H9 (cell line): ENCODE data around the gene SMARCD3. TPM values are rescaled to one million over a fixed set of nuclear protein-coding genes. Genes with fewer than 3 reads are reported as not detected.

Experiments used
- DNase-seq: peaks from one replicate; pipeline ENCODE4 v3.0.0-alpha.2; 2017
- H2AFZ ChIP-seq: one replicate; pipeline ENCODE4 v1.6.1; 2013; ENCODE audit warnings: mild to moderate bottlenecking, low read length, control low read depth, moderate library complexity
- H2AK5ac ChIP-seq: 2 replicates; pipeline ENCODE4 v1.6.1; 2013; ENCODE audit warnings: low read length, control low read depth, mixed read lengths; ENCODE audit not compliant: insufficient read length
- H2BK120ac ChIP-seq: one replicate; pipeline ENCODE4 v1.6.1; 2013; ENCODE audit warnings: low read depth, mild to moderate bottlenecking, low read length, control low read depth, inconsistent platforms; ENCODE audit not compliant: poor library complexity, severe bottlenecking
- H2BK12ac ChIP-seq: 2 replicates; pipeline ENCODE4 v1.6.1; 2013; ENCODE audit warnings: low read length, control low read depth, mixed read lengths, low read depth; ENCODE audit not compliant: insufficient read length
- H2BK15ac ChIP-seq: 2 replicates; pipeline ENCODE4 v1.6.1; 2013; ENCODE audit warnings: low read depth, low read length, control low read depth
- H2BK20ac ChIP-seq: one replicate; pipeline ENCODE4 v1.6.1; 2013; ENCODE audit warnings: low read depth, mild to moderate bottlenecking, low read length, control low read depth, inconsistent platforms; ENCODE audit not compliant: poor library complexity, severe bottlenecking
- H2BK5ac ChIP-seq: 2 replicates; pipeline ENCODE4 v1.6.1; 2013; ENCODE audit warnings: low read length, control low read depth, mixed read lengths; ENCODE audit not compliant: insufficient read length
- H3K14ac ChIP-seq: 2 replicates; pipeline ENCODE4 v1.6.1; 2013; ENCODE audit warnings: low read length, control low read depth; ENCODE audit not compliant: insufficient read depth
- H3K18ac ChIP-seq: 2 replicates; pipeline ENCODE4 v1.6.1; 2013; ENCODE audit warnings: low read depth, mild to moderate bottlenecking, mixed read lengths, low read length, control low read depth; ENCODE audit not compliant: insufficient read length
- H3K23ac ChIP-seq: 2 replicates; pipeline ENCODE4 v1.6.1; 2013; ENCODE audit warnings: low read length, control low read depth, mixed read lengths, low read depth; ENCODE audit not compliant: insufficient read length
- H3K23me2 ChIP-seq: 2 replicates; pipeline ENCODE4 v1.6.1; 2013; ENCODE audit warnings: low read depth, mild to moderate bottlenecking, mixed read lengths, low read length, control low read depth; ENCODE audit not compliant: insufficient read length, poor library complexity, severe bottlenecking
- H3K27ac ChIP-seq: 2 replicates; pipeline ENCODE4 v1.5.1; 2013; ENCODE audit warnings: low read length, control low read depth, mixed read lengths, low read depth; ENCODE audit not compliant: insufficient read length
- H3K27me3 ChIP-seq: 2 replicates; pipeline ENCODE4 v1.6.1; 2013; ENCODE audit warnings: low read length, control low read depth, inconsistent platforms; ENCODE audit not compliant: insufficient read depth
- H3K4ac ChIP-seq: 2 replicates; pipeline ENCODE4 v1.6.1; 2013; ENCODE audit warnings: low read depth, mild to moderate bottlenecking, control low read depth, inconsistent platforms, low read length, moderate library complexity
- H3K4me1 ChIP-seq: 2 replicates; pipeline ENCODE4 v1.6.1; 2013; ENCODE audit warnings: low read length, control low read depth, inconsistent platforms; ENCODE audit not compliant: insufficient read depth
- H3K4me2 ChIP-seq: 2 replicates; pipeline ENCODE4 v1.6.1; 2013; ENCODE audit warnings: low read length, control low read depth, mixed read lengths; ENCODE audit not compliant: insufficient read length, insufficient read depth
- H3K56ac ChIP-seq: 2 replicates; pipeline ENCODE4 v1.6.1; 2013; ENCODE audit warnings: low read depth, mild to moderate bottlenecking, mixed read lengths, low read length, control low read depth; ENCODE audit not compliant: insufficient read length
- H3K79me1 ChIP-seq: 2 replicates; pipeline ENCODE4 v1.6.1; 2013; ENCODE audit warnings: low read depth, mild to moderate bottlenecking, moderate library complexity, low read length, control low read depth, inconsistent platforms; ENCODE audit not compliant: insufficient read depth, poor library complexity, severe bottlenecking
- H3K79me2 ChIP-seq: 2 replicates; pipeline ENCODE4 v1.6.1; 2013; ENCODE audit warnings: low read length, control low read depth, inconsistent platforms; ENCODE audit not compliant: insufficient read depth
- H3K9ac ChIP-seq: 2 replicates; pipeline ENCODE4 v1.6.1; 2013; ENCODE audit warnings: low read length, control low read depth, mixed read lengths; ENCODE audit not compliant: insufficient read length; ENCODE audit errors: extremely low read depth
- H3K9me3 ChIP-seq: one replicate; pipeline ENCODE4 v1.6.1; 2013; ENCODE audit warnings: low read depth, low read length, inconsistent platforms; ENCODE audit not compliant: control insufficient read depth
- H3T11ph ChIP-seq: one replicate; pipeline ENCODE4 v1.6.1; 2013; ENCODE audit warnings: mild to moderate bottlenecking, low read length, control low read depth, inconsistent platforms
- H4K20me1 ChIP-seq: one replicate; pipeline ENCODE4 v1.6.1; 2013; ENCODE audit not compliant: control insufficient read depth, insufficient read length, insufficient read depth
- H4K5ac ChIP-seq: 2 replicates; pipeline ENCODE4 v1.6.1; 2013; ENCODE audit warnings: low read depth, mild to moderate bottlenecking, mixed read lengths, low read length, control low read depth; ENCODE audit not compliant: insufficient read length
- H4K8ac ChIP-seq: replicated peaks from 2 replicates; pipeline ENCODE4 v1.6.1; 2013; ENCODE audit warnings: low read length, control low read depth, mixed read lengths, low read depth; ENCODE audit not compliant: insufficient read length
- H4K91ac ChIP-seq: 2 replicates; pipeline ENCODE4 v1.6.1; 2013; ENCODE audit warnings: low read depth, mild to moderate bottlenecking, moderate library complexity, mixed read lengths, low read length, control low read depth; ENCODE audit not compliant: insufficient read length
- H3K27ac Mint-ChIP-seq, 3 experiments: 2 replicates in 2 of 3; 3 replicates in 1 of 3; pipeline ENCODE4 v1.8.0; 2020 to 2021; ENCODE audit warnings: mixed read lengths in 3 of 3, mild to moderate bottlenecking in 1 of 3, moderate library complexity in 1 of 3
- H3K27me3 Mint-ChIP-seq: 2 replicates; pipeline ENCODE4 v1.8.0; 2021; ENCODE audit warnings: low read depth, mild to moderate bottlenecking, moderate library complexity, mixed read lengths
- H3K36me3 Mint-ChIP-seq, 3 experiments: 2 replicates in 2 of 3; 3 replicates in 1 of 3; pipeline ENCODE4 v1.8.0; 2020 to 2021; ENCODE audit warnings: low read depth in 3 of 3, mixed read lengths in 3 of 3; ENCODE audit not compliant: insufficient read depth in 1 of 3
- H3K4me1 Mint-ChIP-seq, 2 experiments: 2 replicates each; pipeline ENCODE4 v1.8.0; 2020; ENCODE audit warnings: mixed read lengths in 2 of 2
- H3K4me3 Mint-ChIP-seq, 2 experiments: 2 replicates in 1 of 2; 3 replicates in 1 of 2; pipeline ENCODE4 v1.8.0; 2020 to 2021; ENCODE audit warnings: mild to moderate bottlenecking in 2 of 2, mixed read lengths in 2 of 2, moderate library complexity in 1 of 2
- H3K9me3 Mint-ChIP-seq, 2 experiments: 2 replicates in 1 of 2; 3 replicates in 1 of 2; pipeline ENCODE4 v1.8.0; 2020; ENCODE audit warnings: mild to moderate bottlenecking in 2 of 2, mixed read lengths in 2 of 2, moderate library complexity in 1 of 2
- CTCF ChIP-seq: fragments of 200-600 bp; sonication (generic); conservative IDR thresholded peaks from 3 replicates; pipeline ENCODE4 v1.8.0; 2021; ENCODE audit warnings: antibody characterized with exemption, mild to moderate bottlenecking
- WGBS: extraction: QIAGEN DNeasy Blood & Tissue Kit; methylation state at CpG from one replicate; pipeline ENCODE4 v1.1.7; 2013; ENCODE audit warnings: missing lambda C conversion rate, low lambda C conversion rate, mixed read lengths; ENCODE audit not compliant: insufficient read length; ENCODE audit errors: extremely low coverage; 5-methylcytosine and 5-hydroxymethylcytosine counted together
- total RNA-seq: library from RNA; stranded (reverse); gene quantifications from 2 replicates; pipeline ENCODE4 v1.2.1, GENCODE V29; 2021

Gene SMARCD3
- total RNA-seq, 1 experiment from 2014 or later, result 5.0 TPM

GRCh38 chr7:151252561-151252835, 4.0 kb upstream of the SMARCD3 start:
- peaks cover 86% of the 10 kb centered on the region for H3K27me3 Mint-ChIP-seq
- H3K4me1 ChIP-seq, result peaks cover 7% of the 10 kb centered on the region; the same call in 1 of the 2 replicates
- no peak overlapping the region for H2BK5ac ChIP-seq
- H3K36me3 Mint-ChIP-seq, result no peaks in the 10 kb centered on the region; a peak in 1 of 7 replicates
- TF ChIP-seq CTCF, result no peak
- peaks cover 38 to 55% of the 10 kb centered on the region in 2 experiments for H3K4me1 Mint-ChIP-seq
- H4K5ac ChIP-seq, result no peak overlapping the region
- H3K4ac ChIP-seq, result no peak overlapping the region
- no peak overlapping the region for H2BK20ac ChIP-seq
- H4K20me1 ChIP-seq, result no peaks in the 10 kb centered on the region
- no peaks in the 10 kb centered on the region; a peak in 1 of 5 replicates for H3K9me3 Mint-ChIP-seq
- no peak overlapping the region for H2BK15ac ChIP-seq
- no peak overlapping the region for H2AK5ac ChIP-seq
- H2AFZ ChIP-seq, result no peak overlapping the region
- peaks cover 17% of the 10 kb centered on the region; the same call in 1 of the 2 replicates for H3K27me3 ChIP-seq
- no peak overlapping the region for H3T11ph ChIP-seq
- no peaks in the 10 kb centered on the region for H3K79me1 ChIP-seq
- H3K4me3 Mint-ChIP-seq, result peak overlapping the region; percentile 72 to 85
- H3K14ac ChIP-seq, result peak overlapping the region; percentile 2; the same call in 1 of the 2 replicates
- H3K27ac ChIP-seq, result no peak overlapping the region
- no peaks in the 10 kb centered on the region for H3K9me3 ChIP-seq
- no peaks in the 10 kb centered on the region for H3K79me2 ChIP-seq
- peak overlapping the region in 1 of 3 experiments; percentile 28; a peak in 2 of 7 replicates for H3K27ac Mint-ChIP-seq
- no peak overlapping the region for H3K18ac ChIP-seq
- peak overlapping the region; percentile 71 for H3K4me2 ChIP-seq
- peaks cover 22% of the 10 kb centered on the region for H3K23me2 ChIP-seq
- H3K9ac ChIP-seq, result peak overlapping the region; percentile 16
- no peak overlapping the region for H2BK12ac ChIP-seq
- H2BK120ac ChIP-seq, result no peak overlapping the region
- no CpG with 5 or more reads among the region's 9 CpGs for WGBS
- H4K8ac ChIP-seq, result no peak overlapping the region
- DNase-seq, result no peak
- H3K23ac ChIP-seq, result no peak overlapping the region
- no peak overlapping the region for H4K91ac ChIP-seq
- no peak overlapping the region for H3K56ac ChIP-seq
